IMR-90 (cell line): Measurements from ENCODE around the gene DGKZ. TPM values are rescaled to one million over a fixed set of nuclear protein-coding genes. Genes with fewer than 3 reads are reported as not detected.

Experiments used
- ATAC-seq: fragments of 200-7000 bp; cut with Tn5 transposase; 2 replicates; pipeline ENCODE4 v1.9.1; 2020; ENCODE audit warnings: low read depth, mild to moderate bottlenecking, moderate library complexity
- BruUV-seq: library from RNA; stranded (reverse); fragments of 400-500 nt; replicated peaks from 2 replicates; lab custom pipeline; 2021; lab: Mats Ljungman, UMichigan
- CTCF ChIA-PET: fragments of 300-600 bp; formaldehyde crosslinking; extraction: SDS; loops from one replicate; lab custom pipeline; 2021; ENCODE audit warnings: antibody characterized with exemption; lab: Yijun Ruan, JAX
- POLR2A ChIA-PET: fragments of 300-600 bp; sonication (Branson Sonifier 250); formaldehyde crosslinking; loops from one replicate; lab custom pipeline; 2022; ENCODE audit warnings: antibody characterized with exemption; ENCODE audit not compliant: unreplicated experiment; lab: Charles Lee
- DNase-seq: peaks from one replicate; pipeline ENCODE4 v3.0.0; 2013
- H2AFZ ChIP-seq: replicated peaks from 2 replicates; pipeline ENCODE3; 2013; ENCODE audit warnings: low read length, mild to moderate bottlenecking; ENCODE audit not compliant: poor library complexity
- H2AK5ac ChIP-seq: 2 replicates; pipeline ENCODE4 v1.6.1; 2013; ENCODE audit warnings: low read depth, low read length, inconsistent platforms
- H2AK9ac ChIP-seq: replicated peaks from 2 replicates; pipeline ENCODE3; 2013; ENCODE audit warnings: mild to moderate bottlenecking, low read depth, low read length, moderate library complexity; ENCODE audit not compliant: poor library complexity
- H2BK120ac ChIP-seq: 2 replicates; pipeline ENCODE4 v1.6.1; 2013; ENCODE audit warnings: low read depth, low read length, inconsistent platforms
- H2BK15ac ChIP-seq: 3 replicates; pipeline ENCODE4 v1.6.1; 2013; ENCODE audit warnings: low read depth, low read length, inconsistent platforms
- H2BK20ac ChIP-seq: 2 replicates; pipeline ENCODE4 v1.6.1; 2013; ENCODE audit warnings: low read depth, mild to moderate bottlenecking, inconsistent platforms, low read length, moderate library complexity
- H2BK5ac ChIP-seq: 2 replicates; pipeline ENCODE4 v1.6.1; 2013; ENCODE audit warnings: mild to moderate bottlenecking, low read depth, low read length, inconsistent platforms; ENCODE audit not compliant: poor library complexity, severe bottlenecking
- H3K14ac ChIP-seq: replicated peaks from 2 replicates; pipeline ENCODE4 v1.6.1; 2013; ENCODE audit warnings: low read depth, low read length, inconsistent platforms
- H3K18ac ChIP-seq: 2 replicates; pipeline ENCODE4 v1.6.1; 2013; ENCODE audit warnings: low read depth, low read length, control low read depth
- H3K23ac ChIP-seq: 2 replicates; pipeline ENCODE4 v1.6.1; 2013; ENCODE audit warnings: low read depth, low read length, inconsistent platforms
- H3K27ac ChIP-seq: 2 replicates; pipeline ENCODE4 v1.5.1; 2013; ENCODE audit warnings: mild to moderate bottlenecking, control low read depth, low read length; ENCODE audit not compliant: insufficient read depth
- H3K27me3 ChIP-seq: 2 replicates; pipeline ENCODE4 v1.6.1; 2013; ENCODE audit warnings: low read length; ENCODE audit not compliant: control insufficient read depth, insufficient read depth
- H3K36me3 ChIP-seq: 2 replicates; pipeline ENCODE4 v1.6.1; 2013; ENCODE audit warnings: low read length, mixed read lengths; ENCODE audit not compliant: control insufficient read depth, insufficient read depth
- H3K4ac ChIP-seq: 2 replicates; pipeline ENCODE4 v1.6.1; 2013; ENCODE audit warnings: low read depth, low read length, inconsistent platforms
- H3K4me1 ChIP-seq: 2 replicates; pipeline ENCODE4 v1.6.1; 2013; ENCODE audit warnings: low read length, mixed read lengths; ENCODE audit not compliant: control insufficient read depth, insufficient read depth
- H3K4me2 ChIP-seq: 2 replicates; pipeline ENCODE4 v1.6.1; 2013; ENCODE audit warnings: low read depth, mild to moderate bottlenecking, control low read depth, low read length, moderate library complexity
- H3K4me3 ChIP-seq: 2 replicates; pipeline ENCODE4 v1.5.1; 2013; ENCODE audit warnings: low read depth, mild to moderate bottlenecking, control low read depth, low read length, moderate library complexity; ENCODE audit not compliant: insufficient read depth
- H3K56ac ChIP-seq: 2 replicates; pipeline ENCODE4 v1.6.1; 2013; ENCODE audit warnings: low read length, inconsistent platforms; ENCODE audit not compliant: insufficient read depth; ENCODE audit errors: extremely low read depth
- H3K79me1 ChIP-seq, 2 experiments: 2 replicates each; pipeline ENCODE4 v1.6.1; 2013; ENCODE audit warnings: low read length in 2 of 2, inconsistent platforms in 1 of 2, low read depth in 1 of 2
- H3K9ac ChIP-seq: 2 replicates; pipeline ENCODE4 v1.6.1; 2013; ENCODE audit warnings: low read depth, low read length, control low read depth
- H3K9me1 ChIP-seq: 2 replicates; pipeline ENCODE4 v1.6.1; 2013; ENCODE audit warnings: low read length, inconsistent platforms; ENCODE audit not compliant: insufficient read depth
- H3K9me3 ChIP-seq: 2 replicates; pipeline ENCODE4 v1.6.1; 2013; ENCODE audit warnings: low read length; ENCODE audit not compliant: control insufficient read depth, insufficient read depth
- H4K20me1 ChIP-seq: 2 replicates; pipeline ENCODE4 v1.6.1; 2013; ENCODE audit warnings: low read length, inconsistent platforms; ENCODE audit not compliant: insufficient read depth
- H4K5ac ChIP-seq: 2 replicates; pipeline ENCODE4 v1.6.1; 2013; ENCODE audit warnings: mild to moderate bottlenecking, low read depth, low read length, control low read depth
- H4K8ac ChIP-seq, 2 experiments: 2 replicates each; pipeline ENCODE4 v1.6.1; 2013; ENCODE audit warnings: low read depth in 2 of 2, low read length in 2 of 2, control low read depth in 1 of 2, inconsistent platforms in 1 of 2
- H4K91ac ChIP-seq: 2 replicates; pipeline ENCODE4 v1.6.1; 2013; ENCODE audit warnings: low read depth, low read length, inconsistent platforms; ENCODE audit not compliant: insufficient read depth
- BHLHE40 ChIP-seq: fragments of 150-350 bp; IDR thresholded peaks from 2 replicates; pipeline ENCODE4 v1.6.1; 2016; ENCODE audit warnings: mild to moderate bottlenecking, low read depth, low read length
- CEBPB ChIP-seq: IDR thresholded peaks from 2 replicates; pipeline ENCODE4 v1.6.1; 2012; ENCODE audit warnings: low read depth, low read length, improper control_type of control experiment
- CHD1 ChIP-seq: IDR thresholded peaks from 2 replicates; pipeline ENCODE4 v1.6.1; 2012; ENCODE audit warnings: low read depth, low read length, improper control_type of control experiment
- FOS ChIP-seq: fragments of 150-350 bp; IDR thresholded peaks from 2 replicates; pipeline ENCODE4 v1.6.1; 2016; ENCODE audit warnings: low read depth, low read length
- MAFK ChIP-seq: IDR thresholded peaks from 2 replicates; pipeline ENCODE4 v1.6.1; 2012; ENCODE audit warnings: low read depth, low read length, improper control_type of control experiment
- MAZ ChIP-seq: IDR thresholded peaks from 2 replicates; pipeline ENCODE4 v1.6.1; 2012; ENCODE audit warnings: low read depth, mild to moderate bottlenecking, low read length, improper control_type of control experiment, moderate library complexity, borderline replicate concordance
- NFE2L2 ChIP-seq: fragments of 150-350 bp; IDR thresholded peaks from 2 replicates; pipeline ENCODE4 v1.6.1; 2016; ENCODE audit warnings: low read depth, mild to moderate bottlenecking, low read length
- POLR2A ChIP-seq: IDR thresholded peaks from 2 replicates; pipeline ENCODE4 v1.6.1; 2012; ENCODE audit warnings: mild to moderate bottlenecking, low read depth, low read length
- RAD21 ChIP-seq: IDR thresholded peaks from 2 replicates; pipeline ENCODE4 v1.6.1; 2012; ENCODE audit warnings: low read length, improper control_type of control experiment
- RCOR1 ChIP-seq: IDR thresholded peaks from 2 replicates; pipeline ENCODE4 v1.6.1; 2012; ENCODE audit warnings: mild to moderate bottlenecking, low read length, improper control_type of control experiment; ENCODE audit not compliant: insufficient replicate concordance
- RFX5 ChIP-seq: IDR thresholded peaks from 2 replicates; pipeline ENCODE4 v1.8.0; 2012; ENCODE audit warnings: low read depth, mild to moderate bottlenecking, low read length, moderate library complexity
- SMC3 ChIP-seq: fragments of 150-350 bp; IDR thresholded peaks from 2 replicates; pipeline ENCODE4 v1.6.1; 2016; ENCODE audit warnings: low read depth, mild to moderate bottlenecking, antibody characterized with exemption, low read length, moderate library complexity
- WGBS, 2 experiments: methylation state at CpG; one replicate each; pipeline versions ENCODE4 v1.1.5 to v1.1.7; 2013; ENCODE audit warnings: missing lambda C conversion rate in 2 of 2; ENCODE audit not compliant: insufficient read length in 1 of 2; ENCODE audit errors: extremely low coverage in 2 of 2; 5-methylcytosine and 5-hydroxymethylcytosine counted together
- dilution Hi-C: fragments of 300-500 bp; cut with HindIII; formaldehyde crosslinking; loops from one replicate; pipeline ENCODE4 v1.14.3; 2018; ENCODE audit warnings: low sequenced_read_pairs; ENCODE audit not compliant: unreplicated experiment
- in situ Hi-C: fragments of 300-500 bp; cut with MboI; formaldehyde crosslinking; loops from 3 replicates; pipeline ENCODE4 v1.14.3; 2019; ENCODE audit warnings: low sequenced_read_pairs, inconsistent platforms, mixed read lengths
- intact Hi-C: fragments of 100-400 bp; cut with micrococcal nuclease; formaldehyde crosslinking; loops from 2 replicates; pipeline ENCODE4 v1.10.0; 2022
- polyA plus RNA-seq, 3 experiments: library from polyadenylated mRNA; depleted of rRNA; stranded (reverse); fragments of >200 nt; gene quantifications; 2 replicates each; pipeline ENCODE4 v1.2.3, GENCODE V29; 2012; ENCODE audit warnings: low replicate concordance in 1 of 3
- total RNA-seq: library from RNA; depleted of rRNA; stranded (reverse); fragments of >200 nt; gene quantifications from 2 replicates; pipeline ENCODE4 v1.2.3, GENCODE V29; 2012
- TF ChIP-seq, protein P1 (sequence below): fragments of 150-350 bp; IDR thresholded peaks from 2 replicates; pipeline ENCODE4 v1.6.1; 2017; ENCODE audit warnings: mild to moderate bottlenecking, antibody characterized with exemption, low read length, low read depth
- TF ChIP-seq, protein P2 (sequence below): conservative IDR thresholded peaks from 2 replicates; pipeline ENCODE4 v1.5.1; 2012; ENCODE audit warnings: mild to moderate bottlenecking, low read depth, low read length, improper control_type of control experiment
- TF ChIP-seq, protein P3 (sequence below): fragments of 150-350 bp; IDR thresholded peaks from 2 replicates; pipeline ENCODE4 v1.6.1; 2016; ENCODE audit warnings: low read depth, mild to moderate bottlenecking, low read length, moderate library complexity, borderline replicate concordance

Gene DGKZ
- total and polyA plus RNA-seq, 2 of the 4 experiments (the other 2 are of a cell fraction): 46.8 to 62.0 TPM

DNA sequence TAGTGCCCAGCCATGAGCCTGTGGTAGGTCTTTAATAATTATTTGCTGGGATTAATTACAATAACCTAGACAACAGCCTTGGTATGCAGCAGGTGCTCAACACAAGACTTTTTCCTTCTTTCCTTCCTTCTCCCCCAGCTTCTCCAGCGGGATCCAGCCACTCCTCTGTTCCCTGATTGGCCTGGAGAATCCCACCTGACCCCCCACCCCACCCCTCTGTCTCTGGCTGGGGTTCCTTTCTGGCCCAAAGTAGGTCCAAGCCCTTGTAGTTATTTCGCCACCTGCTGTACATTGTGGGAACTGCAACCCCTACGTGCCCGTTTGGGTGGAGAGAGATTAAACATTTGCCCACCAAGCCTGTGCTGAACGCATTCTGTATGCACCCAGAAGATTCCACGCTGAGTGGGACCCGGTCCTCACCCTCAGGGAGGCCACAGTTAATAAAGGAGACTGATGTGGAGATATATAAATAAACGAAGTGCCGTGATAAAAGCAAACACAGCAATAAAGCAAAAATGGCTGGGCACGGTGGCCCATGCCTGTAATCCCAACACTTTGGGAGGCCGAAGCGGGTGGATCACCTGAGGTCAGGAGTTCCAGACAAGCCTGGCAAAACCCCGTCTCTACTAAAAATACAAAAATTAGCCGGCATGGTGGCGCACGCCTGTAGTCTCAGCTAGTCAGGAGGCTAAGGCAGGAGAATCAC is 32.1 kb upstream of the DGKZ start:
- WGBS, 2 experiments: 100% methylated on average over 3 of the region's 16 CpGs; no CpG with 5 or more reads in 1 of the 2 experiments
- Histone ChIP-seq H2BK15ac (no peak overlapping the region), H3K27me3 (no peaks in the 10 kb centered on the region), H3K9me3 (no peaks in the 10 kb centered on the region), H2AK9ac (peak overlapping the region; percentile 66), H3K4me2 (no peak overlapping the region), H3K4me3 (no peak overlapping the region), H4K5ac (no peak overlapping the region), H2BK5ac (no peak overlapping the region), H2BK20ac (no peak overlapping the region), H4K20me1 (peaks cover 18% of the 10 kb centered on the region), H3K79me1 (peaks cover 31 to 74% of the 10 kb centered on the region in 2 experiments), H3K4ac (no peak overlapping the region), H3K18ac (no peak overlapping the region), H3K23ac (no peak overlapping the region), H3K36me3 (peaks cover 91% of the 10 kb centered on the region), H4K91ac (no peak overlapping the region), H3K27ac (no peak overlapping the region), H3K4me1 (no peaks in the 10 kb centered on the region), H2AK5ac (0 out of 2 replicates have a peak overlapping the region, but pooled peaks have one; percentile 57), H4K8ac (no peak overlapping the region), H2AFZ (peak overlapping the region; percentile 56), H3K56ac (no peak overlapping the region), H3K9ac (no peak overlapping the region), H2BK120ac (no peak overlapping the region), H3K9me1 (0 out of 2 replicates have a peak, but pooled peaks cover 2% of the 10 kb centered on the region), H3K14ac (no peak overlapping the region)
- dilution Hi-C loops (no loop called here), intact Hi-C loops (loop anchor here (1.0 kb wide), 1 partner anchor 37 kb away; no protein-coding TSS in a partner anchor), in situ Hi-C loops (loop anchor here (25.0 kb wide), 1 partner anchor 203 kb away; the partner anchor contains the start of gene PHF21A)
- POLR2A ChIA-PET: no interaction called here
- peak; percentile 71 for DNase-seq
- BruUV-seq: no TSS peak
- CTCF ChIA-PET: interaction anchor here (0.5 to 1.2 kb wide), 6 partner anchors 8 to 76 kb away, joined by 3 to 4 read pairs (median 4); no protein-coding TSS in a partner anchor
- peak; percentile 88 for ATAC-seq
- TF ChIP-seq POLR2A (no peak), MAZ (no peak), CHD1 (no peak), CEBPB (no peak), RCOR1 (no peak), RFX5 (no peak), MAFK (no peak), SMC3 (peak; percentile 77), BHLHE40 (no peak), NFE2L2 (no peak), FOS (no peak), RAD21 (peak; percentile 73)
- TF ChIP-seq, protein P1, sequence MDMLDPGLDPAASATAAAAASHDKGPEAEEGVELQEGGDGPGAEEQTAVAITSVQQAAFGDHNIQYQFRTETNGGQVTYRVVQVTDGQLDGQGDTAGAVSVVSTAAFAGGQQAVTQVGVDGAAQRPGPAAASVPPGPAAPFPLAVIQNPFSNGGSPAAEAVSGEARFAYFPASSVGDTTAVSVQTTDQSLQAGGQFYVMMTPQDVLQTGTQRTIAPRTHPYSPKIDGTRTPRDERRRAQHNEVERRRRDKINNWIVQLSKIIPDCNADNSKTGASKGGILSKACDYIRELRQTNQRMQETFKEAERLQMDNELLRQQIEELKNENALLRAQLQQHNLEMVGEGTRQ: peak; percentile 86
- TF ChIP-seq, protein P2, sequence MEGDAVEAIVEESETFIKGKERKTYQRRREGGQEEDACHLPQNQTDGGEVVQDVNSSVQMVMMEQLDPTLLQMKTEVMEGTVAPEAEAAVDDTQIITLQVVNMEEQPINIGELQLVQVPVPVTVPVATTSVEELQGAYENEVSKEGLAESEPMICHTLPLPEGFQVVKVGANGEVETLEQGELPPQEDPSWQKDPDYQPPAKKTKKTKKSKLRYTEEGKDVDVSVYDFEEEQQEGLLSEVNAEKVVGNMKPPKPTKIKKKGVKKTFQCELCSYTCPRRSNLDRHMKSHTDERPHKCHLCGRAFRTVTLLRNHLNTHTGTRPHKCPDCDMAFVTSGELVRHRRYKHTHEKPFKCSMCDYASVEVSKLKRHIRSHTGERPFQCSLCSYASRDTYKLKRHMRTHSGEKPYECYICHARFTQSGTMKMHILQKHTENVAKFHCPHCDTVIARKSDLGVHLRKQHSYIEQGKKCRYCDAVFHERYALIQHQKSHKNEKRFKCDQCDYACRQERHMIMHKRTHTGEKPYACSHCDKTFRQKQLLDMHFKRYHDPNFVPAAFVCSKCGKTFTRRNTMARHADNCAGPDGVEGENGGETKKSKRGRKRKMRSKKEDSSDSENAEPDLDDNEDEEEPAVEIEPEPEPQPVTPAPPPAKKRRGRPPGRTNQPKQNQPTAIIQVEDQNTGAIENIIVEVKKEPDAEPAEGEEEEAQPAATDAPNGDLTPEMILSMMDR: peak; percentile 75
- TF ChIP-seq, protein P3, sequence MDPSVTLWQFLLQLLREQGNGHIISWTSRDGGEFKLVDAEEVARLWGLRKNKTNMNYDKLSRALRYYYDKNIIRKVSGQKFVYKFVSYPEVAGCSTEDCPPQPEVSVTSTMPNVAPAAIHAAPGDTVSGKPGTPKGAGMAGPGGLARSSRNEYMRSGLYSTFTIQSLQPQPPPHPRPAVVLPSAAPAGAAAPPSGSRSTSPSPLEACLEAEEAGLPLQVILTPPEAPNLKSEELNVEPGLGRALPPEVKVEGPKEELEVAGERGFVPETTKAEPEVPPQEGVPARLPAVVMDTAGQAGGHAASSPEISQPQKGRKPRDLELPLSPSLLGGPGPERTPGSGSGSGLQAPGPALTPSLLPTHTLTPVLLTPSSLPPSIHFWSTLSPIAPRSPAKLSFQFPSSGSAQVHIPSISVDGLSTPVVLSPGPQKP: no peak
